Stimulated activated CD4-positive, alpha-beta T cell treated with anti-CD3 and anti-CD28 coated beads, Interleukin-4, amount 100 ng/mL, for 1 hour (primary cell): ENCODE data around the gene YTHDF1.

Experiments
- DNase-seq: peaks from one replicate; pipeline ENCODE4 v3.0.0-alpha.2; 2020

Gene YTHDF1

GRCh38 chr20:63153254-63154221, 62.4 kb downstream of the YTHDF1 start:
- DNase-seq, result no peak

GRCh38 chr20:63152322-63153253, 63.3 kb downstream of the YTHDF1 start:
- no peak for DNase-seq

GRCh38 chr20:63151554-63152321, 64.2 kb downstream of the YTHDF1 start:
- no peak for DNase-seq

- no peak for DNase-seq
Observed at GRCh38 chr20:63150911-63151531, 64.9 kb downstream of the YTHDF1 start.

GRCh38 chr20:63150391-63150898, 65.5 kb downstream of the YTHDF1 start:
- no peak for DNase-seq

- no peak for DNase-seq
Observed at GRCh38 chr20:63149531-63150192, 66.3 kb downstream of the YTHDF1 start.

GRCh38 chr20:63148696-63149095, 67.2 kb downstream of the YTHDF1 start:
- DNase-seq, result no peak

- DNase-seq, result no peak
Observed at GRCh38 chr20:63147532-63147931, 68.4 kb downstream of the YTHDF1 start.
